SK-N-MC (cell line): ENCODE data around the gene TP53BP2.

Experiments used
- EZH2 ChIP-seq: fragments of 200-600 bp; sonication (generic); IDR thresholded peaks from one replicate; pipeline ENCODE4 v1.6.1; 2017; ENCODE audit warnings: antibody characterized with exemption
- POLR2AphosphoS5 ChIP-seq: IDR thresholded peaks from 2 replicates; pipeline ENCODE4 v1.6.1; 2012; ENCODE audit warnings: mild to moderate bottlenecking, low read depth, low read length, borderline replicate concordance

DNA sequence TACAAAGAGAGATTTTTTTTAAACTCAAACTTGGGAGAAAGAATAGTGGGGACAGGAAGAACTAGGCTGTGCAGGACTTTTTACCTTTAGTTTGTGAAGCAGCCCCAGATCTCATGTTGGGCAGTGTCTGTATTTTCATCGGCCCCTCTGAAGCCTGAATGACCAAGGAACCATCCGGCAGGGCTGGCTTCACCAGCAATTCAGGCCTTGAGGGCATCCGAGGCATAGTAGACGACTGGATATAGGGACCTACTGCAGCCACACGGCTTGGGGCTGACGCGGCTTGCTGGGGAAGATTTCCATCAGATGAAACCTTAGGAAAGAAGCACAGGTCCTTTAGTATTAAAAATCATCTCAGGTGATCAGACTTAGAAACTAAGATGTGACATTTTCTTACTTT is 43.7 kb downstream of the TP53BP2 start:
- TF ChIP-seq POLR2AphosphoS5 = no peak
- no peak for TF ChIP-seq EZH2
